Measurements from ENCODE around the gene DNM3.

DNM3 gene

GRCh38 chr1:172308142-172308541 lies 466.8 kb downstream of the DNM3 start:
- Histone ChIP-seq H4K20me1 (no peaks in the 10 kb centered on the region), H3K27me3 (no peaks in the 10 kb centered on the region), H3K4me2 (no peak overlapping the region), H3K9me3 (peaks cover 5% of the 10 kb centered on the region; the same call in 1 of the 2 replicates), H3K9ac (no peak overlapping the region), H3K27ac (no peak overlapping the region), H3K4me3 (no peak overlapping the region), H3K36me3 (no peaks in the 10 kb centered on the region), H3K4me1 (no peaks in the 10 kb centered on the region)
- no peak for TF ChIP-seq Cebpa-rat (IDR thresholded peaks at IDR 0.05)

DNA sequence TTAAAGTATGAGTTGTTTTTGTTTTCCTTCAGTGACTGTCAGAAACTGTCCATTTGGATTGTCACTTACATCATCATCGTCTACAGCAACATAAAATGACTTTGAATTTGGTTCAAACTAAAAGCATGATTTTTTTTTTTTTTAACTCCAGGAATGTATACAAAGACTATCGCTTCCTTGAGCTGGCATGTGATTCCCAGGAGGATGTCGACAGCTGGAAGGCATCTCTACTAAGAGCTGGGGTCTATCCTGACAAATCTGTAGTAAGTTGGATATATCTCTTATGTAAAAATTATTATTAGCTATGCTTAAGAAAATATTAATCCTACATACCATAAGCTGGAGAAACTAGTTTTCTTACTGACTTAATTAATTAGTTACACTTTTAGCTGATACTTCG lies 467.3 kb downstream of the DNM3 start:
- Histone ChIP-seq H3K36me3 (no peaks in the 10 kb centered on the region), H3K9me3 (peaks cover 5% of the 10 kb centered on the region; the same call in 1 of the 2 replicates), H3K27ac (no peak overlapping the region), H3K27me3 (no peaks in the 10 kb centered on the region), H3K4me1 (no peaks in the 10 kb centered on the region), H3K4me3 (no peak overlapping the region), H3K9ac (no peak overlapping the region), H4K20me1 (no peaks in the 10 kb centered on the region), H3K4me2 (no peak overlapping the region)
- no peak for TF ChIP-seq Cebpa-rat (IDR thresholded peaks at IDR 0.05)

GRCh38 chr1:172320733-172321132 lies 479.4 kb downstream of the DNM3 start:
- H3K9ac ChIP-seq = no peak overlapping the region
- H3K36me3 ChIP-seq = no peaks in the 10 kb centered on the region
- no peak for TF ChIP-seq Cebpa-rat (IDR thresholded peaks at IDR 0.05)
- no peaks in the 10 kb centered on the region for H4K20me1 ChIP-seq
- H3K27me3 ChIP-seq = no peaks in the 10 kb centered on the region
- H3K4me2 ChIP-seq = no peak overlapping the region
- H3K4me3 ChIP-seq = no peak overlapping the region
- H3K27ac ChIP-seq = no peak overlapping the region
- H3K9me3 ChIP-seq = no peaks in the 10 kb centered on the region
- no peaks in the 10 kb centered on the region for H3K4me1 ChIP-seq

GRCh38 chr1:172321451-172321850 lies 480.2 kb downstream of the DNM3 start:
- Histone ChIP-seq H3K36me3 (no peaks in the 10 kb centered on the region), H3K27ac (no peak overlapping the region), H3K4me3 (no peak overlapping the region), H4K20me1 (no peaks in the 10 kb centered on the region), H3K9ac (no peak overlapping the region), H3K4me1 (no peaks in the 10 kb centered on the region), H3K9me3 (no peaks in the 10 kb centered on the region), H3K27me3 (no peaks in the 10 kb centered on the region), H3K4me2 (no peak overlapping the region)
- no peak for TF ChIP-seq Cebpa-rat (IDR thresholded peaks at IDR 0.05)

DNA sequence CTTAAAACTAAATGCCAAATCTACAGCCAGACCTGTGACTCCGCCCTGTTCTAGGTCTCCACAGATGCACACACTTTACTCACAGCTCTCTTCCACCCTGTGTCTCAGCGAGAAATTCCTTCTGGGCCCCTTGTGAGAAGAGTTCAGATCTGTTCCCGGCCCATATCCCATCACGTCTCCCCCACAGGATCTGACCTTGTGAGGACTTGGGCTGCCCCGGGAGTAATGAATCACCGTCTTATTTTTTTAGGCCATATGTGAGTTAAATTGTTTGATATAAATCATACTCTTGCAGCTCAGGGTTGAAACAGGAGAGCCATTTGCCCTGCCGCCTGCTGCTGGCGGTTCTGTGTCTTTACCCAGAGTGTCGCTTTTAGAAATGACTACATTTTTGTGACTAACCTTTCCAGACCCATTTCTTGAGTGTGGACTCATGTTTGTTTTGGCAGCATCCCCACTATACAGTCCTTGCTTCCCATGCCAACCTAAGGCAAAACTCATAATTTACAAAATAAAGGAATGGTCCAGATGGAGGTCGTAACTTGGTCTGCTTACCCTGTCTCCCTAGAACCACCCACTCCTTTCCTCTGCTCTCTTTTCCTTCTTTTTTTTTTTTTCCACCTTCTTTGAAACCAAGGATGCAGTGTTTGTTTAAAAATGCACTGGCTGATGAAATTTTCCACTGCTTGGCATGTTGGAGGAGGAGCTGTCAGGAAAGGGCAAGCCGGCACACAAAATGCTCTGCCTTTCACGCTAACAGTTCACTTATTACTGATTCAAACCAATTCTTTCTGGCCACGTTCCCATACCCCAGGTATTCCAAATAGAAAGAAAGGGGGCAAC lies 481.1 kb downstream of the DNM3 start:
- no peaks in the 10 kb centered on the region for H3K27me3 ChIP-seq
- H3K9me3 ChIP-seq = no peaks in the 10 kb centered on the region
- H3K36me3 ChIP-seq = no peaks in the 10 kb centered on the region
- H3K4me1 ChIP-seq = no peaks in the 10 kb centered on the region
- H3K27ac ChIP-seq = no peak overlapping the region
- H3K4me2 ChIP-seq = no peak overlapping the region
- no peaks in the 10 kb centered on the region for H4K20me1 ChIP-seq
- H3K4me3 ChIP-seq = no peak overlapping the region
- H3K9ac ChIP-seq = no peak overlapping the region
- no peak for TF ChIP-seq Cebpa-rat (IDR thresholded peaks at IDR 0.05)

DNA sequence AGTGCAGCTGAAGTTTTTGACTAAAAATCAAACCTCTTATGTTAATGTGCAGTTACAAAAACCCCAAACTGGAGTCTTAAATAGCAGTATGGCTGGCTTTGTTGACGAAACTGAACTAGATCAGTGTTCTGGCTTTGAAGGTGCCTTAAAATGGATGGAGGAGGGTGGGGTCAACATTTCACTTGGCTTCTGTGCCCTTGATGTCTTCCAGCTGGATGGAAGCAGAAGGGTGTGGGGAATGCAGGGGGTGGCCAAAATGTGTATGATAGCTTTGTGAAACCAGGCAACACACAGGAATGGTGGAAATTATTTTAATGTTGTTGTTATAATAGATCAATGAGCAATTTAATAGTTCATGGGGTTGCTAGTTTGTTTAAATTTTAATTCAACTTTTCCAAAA lies 482.4 kb downstream of the DNM3 start:
- Histone ChIP-seq H3K36me3 (no peaks in the 10 kb centered on the region), H3K9ac (no peak overlapping the region), H3K4me2 (no peak overlapping the region), H3K4me3 (no peak overlapping the region), H3K27ac (no peak overlapping the region), H3K27me3 (no peaks in the 10 kb centered on the region), H4K20me1 (no peaks in the 10 kb centered on the region), H3K9me3 (peaks cover 4% of the 10 kb centered on the region; the same call in 1 of the 2 replicates), H3K4me1 (no peaks in the 10 kb centered on the region)
- TF ChIP-seq Cebpa-rat (IDR thresholded peaks at IDR 0.05) = no peak

GRCh38 chr1:172324086-172324485 lies 482.8 kb downstream of the DNM3 start:
- Histone ChIP-seq H3K4me3 (no peak overlapping the region), H3K27ac (no peak overlapping the region)

DNA sequence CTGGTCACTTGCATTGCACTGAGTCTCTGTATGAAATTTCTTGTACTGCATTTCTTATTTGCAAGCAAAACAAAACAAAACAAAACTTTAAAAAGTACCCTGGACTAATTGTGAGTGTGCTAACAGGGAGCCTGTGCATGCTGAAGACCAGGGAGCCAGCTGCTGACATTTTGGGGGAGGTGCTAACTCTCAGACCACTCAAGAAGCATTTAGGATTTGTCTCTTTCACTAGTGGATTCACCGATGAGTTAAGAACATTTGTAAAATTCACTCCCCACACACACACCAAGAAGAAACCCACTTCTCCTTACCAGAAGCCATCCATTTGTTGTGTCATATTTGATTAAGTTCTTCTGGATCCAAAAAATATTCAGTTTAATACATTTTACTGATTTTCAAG lies 483.5 kb downstream of the DNM3 start:
- Histone ChIP-seq H4K20me1 (no peaks in the 10 kb centered on the region), H3K36me3 (no peaks in the 10 kb centered on the region), H3K9me3 (peaks cover 4% of the 10 kb centered on the region; the same call in 1 of the 2 replicates), H3K4me1 (no peaks in the 10 kb centered on the region), H3K27me3 (no peaks in the 10 kb centered on the region), H3K9ac (no peak overlapping the region), H3K4me2 (no peak overlapping the region), H3K27ac (no peak overlapping the region), H3K4me3 (no peak overlapping the region)
- TF ChIP-seq Cebpa-rat (IDR thresholded peaks at IDR 0.05) = no peak

More at GRCh38 chr1:172324086-172324485, 482.8 kb downstream of the DNM3 start:
- Histone ChIP-seq H3K36me3 (no peaks in the 10 kb centered on the region), H3K9me3 (peaks cover 4% of the 10 kb centered on the region; the same call in 1 of the 2 replicates), H3K9ac (no peak overlapping the region), H3K27me3 (no peaks in the 10 kb centered on the region), H4K20me1 (no peaks in the 10 kb centered on the region), H3K4me2 (no peak overlapping the region), H3K4me1 (no peaks in the 10 kb centered on the region)
- TF ChIP-seq Cebpa-rat (IDR thresholded peaks at IDR 0.05) = no peak

DNA sequence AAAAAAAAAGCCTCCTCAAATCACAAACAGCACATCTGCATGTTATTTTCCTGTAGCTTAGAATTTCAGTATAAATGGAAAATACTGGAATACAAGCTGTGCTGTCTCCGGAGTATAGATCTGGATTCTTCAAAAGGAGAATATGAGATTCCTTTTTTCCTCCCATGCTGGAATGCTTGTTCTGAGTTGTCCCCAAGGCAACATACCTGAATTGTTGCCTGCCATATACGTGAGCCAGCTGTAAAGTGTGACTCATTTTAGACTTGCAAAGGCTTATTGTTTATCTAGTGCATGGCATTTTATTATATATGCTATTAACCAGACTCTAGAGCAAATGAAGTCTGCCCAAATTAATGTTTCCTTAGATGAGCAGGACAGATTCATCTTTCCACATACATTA lies 484.2 kb downstream of the DNM3 start:
- no peak overlapping the region for H3K4me2 ChIP-seq

DNA sequence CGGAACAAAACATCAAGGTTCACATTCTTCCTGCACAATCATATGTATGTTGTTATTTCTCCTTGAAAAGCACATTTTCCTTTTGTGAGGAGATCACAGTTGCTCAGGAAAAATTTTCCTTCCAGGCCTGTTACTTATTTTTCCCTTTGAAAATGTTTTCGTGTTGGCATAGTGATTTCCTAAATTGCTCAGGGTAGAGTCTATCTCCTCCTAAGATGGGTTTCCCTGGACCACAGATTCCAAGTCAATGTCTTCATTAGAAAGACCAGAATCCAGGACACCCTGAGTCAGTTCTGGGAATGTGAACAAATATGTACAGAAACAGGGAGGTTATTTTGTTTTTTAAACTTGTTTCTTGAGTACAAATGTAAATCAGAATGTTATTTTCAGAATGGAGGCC lies 484.8 kb downstream of the DNM3 start:
- no peaks in the 10 kb centered on the region for H3K27me3 ChIP-seq
- H4K20me1 ChIP-seq = no peaks in the 10 kb centered on the region
- H3K9me3 ChIP-seq = peaks cover 4% of the 10 kb centered on the region; the same call in 1 of the 2 replicates
- no peak overlapping the region for H3K9ac ChIP-seq
- no peak overlapping the region for H3K4me3 ChIP-seq
- H3K4me2 ChIP-seq = no peak overlapping the region
- no peaks in the 10 kb centered on the region for H3K4me1 ChIP-seq
- no peak overlapping the region for H3K27ac ChIP-seq
- no peaks in the 10 kb centered on the region for H3K36me3 ChIP-seq
- no peak for TF ChIP-seq Cebpa-rat (IDR thresholded peaks at IDR 0.05)

More for the DNA sequence above, 484.2 kb downstream of the DNM3 start:
- Histone ChIP-seq H3K4me1 (no peaks in the 10 kb centered on the region), H3K9ac (no peak overlapping the region), H3K36me3 (no peaks in the 10 kb centered on the region), H3K27ac (no peak overlapping the region), H3K27me3 (no peaks in the 10 kb centered on the region), H4K20me1 (no peaks in the 10 kb centered on the region), H3K9me3 (peaks cover 4% of the 10 kb centered on the region; the same call in 1 of the 2 replicates), H3K4me3 (no peak overlapping the region)
- no peak for TF ChIP-seq Cebpa-rat (IDR thresholded peaks at IDR 0.05)

Data from BLaER1 (cell line).